GM19395 (cell line): ENCODE data around the gene MAGEA9.
"Not testable (repeated sequence)": the region's sequence is repeated elsewhere in the genome, so short reads cannot be mapped to it uniquely, and the experiment has no call there.

Experiments
- ATAC-seq: cut with Tn5 transposase; IDR thresholded peaks from one replicate; pipeline ENCODE4 v1.9.1; 2021; ENCODE audit warnings: mild to moderate bottlenecking, moderate library complexity; ENCODE audit not compliant: unreplicated experiment

MAGEA9 gene, protein sequence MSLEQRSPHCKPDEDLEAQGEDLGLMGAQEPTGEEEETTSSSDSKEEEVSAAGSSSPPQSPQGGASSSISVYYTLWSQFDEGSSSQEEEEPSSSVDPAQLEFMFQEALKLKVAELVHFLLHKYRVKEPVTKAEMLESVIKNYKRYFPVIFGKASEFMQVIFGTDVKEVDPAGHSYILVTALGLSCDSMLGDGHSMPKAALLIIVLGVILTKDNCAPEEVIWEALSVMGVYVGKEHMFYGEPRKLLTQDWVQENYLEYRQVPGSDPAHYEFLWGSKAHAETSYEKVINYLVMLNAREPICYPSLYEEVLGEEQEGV

DNA sequence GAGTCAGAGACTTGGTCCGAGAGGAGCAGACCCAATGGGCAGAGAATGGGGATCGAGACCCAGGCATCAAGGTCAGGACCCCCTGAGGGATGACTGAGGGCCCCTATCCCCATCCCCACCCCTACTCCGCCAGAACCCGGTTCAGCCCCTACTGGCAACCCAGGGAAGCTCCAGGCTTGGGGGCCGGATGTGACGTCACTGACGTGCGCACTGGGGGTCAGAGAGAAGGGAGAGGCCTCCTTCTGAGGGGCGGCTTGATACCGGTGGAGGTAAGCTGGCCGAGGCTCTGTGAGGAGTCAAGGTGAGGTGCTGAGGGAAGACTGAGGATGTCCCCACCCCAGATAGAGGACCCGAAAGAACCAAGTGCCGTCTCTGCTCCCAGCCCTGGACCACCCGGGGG, at the start of gene MAGEA9:
Gene MAGEA9, plus strand, starts transcription at position 204 of the 400 bp plus-strand sequence. CDS start 4,281 bp downstream, outside the sequence.
- ATAC-seq: not testable (repeated sequence)

DNA sequence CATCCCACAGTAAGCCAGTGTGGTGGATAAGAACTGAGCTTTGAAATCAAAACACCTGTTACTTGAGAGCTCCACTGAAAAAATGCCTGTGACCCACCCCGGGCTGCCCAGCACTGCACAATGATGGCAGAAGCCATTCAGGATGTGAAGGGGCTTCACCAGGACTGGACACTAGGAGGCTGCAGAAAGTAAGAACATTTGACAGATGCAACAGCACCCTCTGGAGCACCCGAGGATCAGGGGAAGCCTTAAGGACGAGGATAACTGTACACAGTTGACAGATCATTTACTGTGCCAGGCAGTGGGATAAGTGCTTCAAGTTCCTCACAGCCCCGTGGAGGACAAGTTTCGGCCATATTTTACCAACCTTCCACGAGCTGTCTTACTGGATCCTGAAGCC, 39.5 kb upstream of the MAGEA9 start:
- not testable (repeated sequence) for ATAC-seq

DNA sequence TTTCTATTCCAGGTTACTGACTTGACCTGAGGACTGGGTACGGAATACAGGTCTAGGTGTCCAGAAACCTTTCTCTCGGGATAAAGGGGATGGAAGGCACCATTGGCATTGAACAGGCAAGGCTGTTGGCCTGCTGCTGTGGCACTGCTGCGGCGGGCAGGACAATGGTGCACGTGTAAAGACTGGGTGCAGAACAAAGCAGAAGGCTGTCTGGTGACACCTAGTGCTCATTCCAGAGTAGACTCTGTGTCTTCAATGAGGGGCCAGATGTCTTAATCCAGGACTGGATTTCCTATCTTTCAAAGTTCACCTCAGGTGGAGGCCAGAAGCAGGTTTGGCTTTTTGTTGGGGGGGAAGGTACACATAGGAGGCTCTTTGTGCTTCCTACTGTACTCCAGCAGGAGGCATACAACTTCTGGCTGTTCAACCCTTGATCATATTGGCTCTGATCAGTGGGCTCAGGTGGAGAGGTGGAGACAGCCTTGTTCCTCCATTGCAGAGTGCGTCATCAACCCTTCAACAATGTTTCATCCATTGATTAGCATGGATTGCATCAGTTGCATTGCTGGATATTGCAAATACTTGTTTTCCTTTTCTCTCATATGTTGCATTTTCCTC, 35.2 kb upstream of the MAGEA9 start:
- not testable (repeated sequence) for ATAC-seq

DNA sequence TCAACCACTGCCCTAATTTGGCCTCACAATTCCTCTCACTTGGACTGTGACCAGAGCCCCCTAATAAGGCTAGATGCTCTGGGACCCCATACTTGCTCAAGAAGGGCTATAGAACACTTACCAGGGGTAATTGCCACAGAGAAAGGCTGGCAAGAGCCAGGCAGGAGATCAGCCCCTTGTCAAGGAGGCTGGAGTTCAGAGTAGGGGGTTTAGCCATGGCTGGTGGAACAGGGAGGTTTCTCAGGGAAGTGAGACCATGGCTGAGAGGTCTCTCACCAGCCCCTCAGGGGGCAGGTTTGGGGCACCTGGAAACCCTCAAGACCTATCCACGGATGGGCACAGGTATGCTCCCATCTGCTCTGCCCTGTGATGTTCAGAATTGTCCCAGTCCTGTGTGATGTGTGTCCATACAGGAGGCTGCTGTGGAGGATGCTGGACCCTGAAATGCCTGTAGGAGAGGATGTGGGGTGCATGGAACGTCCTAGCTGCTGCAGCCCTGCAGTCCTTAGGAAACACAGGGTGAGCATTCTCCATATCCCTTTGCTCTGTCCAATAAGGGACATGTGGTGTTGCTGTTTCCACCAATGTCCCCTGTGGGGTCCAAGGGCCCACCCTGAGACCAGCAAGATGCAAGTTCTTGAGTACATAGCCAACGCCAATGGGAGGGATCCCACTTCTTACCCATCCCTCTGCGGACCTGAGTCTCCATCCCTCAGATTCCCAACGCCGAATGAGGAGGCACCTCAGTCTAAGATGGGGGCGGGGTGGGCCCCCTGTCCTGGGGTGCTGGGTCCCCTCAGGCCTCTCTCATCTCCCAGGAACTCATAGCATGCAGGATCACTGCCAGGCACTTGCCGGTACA, 24.3 kb upstream of the MAGEA9 start:
- ATAC-seq: no peak

DNA sequence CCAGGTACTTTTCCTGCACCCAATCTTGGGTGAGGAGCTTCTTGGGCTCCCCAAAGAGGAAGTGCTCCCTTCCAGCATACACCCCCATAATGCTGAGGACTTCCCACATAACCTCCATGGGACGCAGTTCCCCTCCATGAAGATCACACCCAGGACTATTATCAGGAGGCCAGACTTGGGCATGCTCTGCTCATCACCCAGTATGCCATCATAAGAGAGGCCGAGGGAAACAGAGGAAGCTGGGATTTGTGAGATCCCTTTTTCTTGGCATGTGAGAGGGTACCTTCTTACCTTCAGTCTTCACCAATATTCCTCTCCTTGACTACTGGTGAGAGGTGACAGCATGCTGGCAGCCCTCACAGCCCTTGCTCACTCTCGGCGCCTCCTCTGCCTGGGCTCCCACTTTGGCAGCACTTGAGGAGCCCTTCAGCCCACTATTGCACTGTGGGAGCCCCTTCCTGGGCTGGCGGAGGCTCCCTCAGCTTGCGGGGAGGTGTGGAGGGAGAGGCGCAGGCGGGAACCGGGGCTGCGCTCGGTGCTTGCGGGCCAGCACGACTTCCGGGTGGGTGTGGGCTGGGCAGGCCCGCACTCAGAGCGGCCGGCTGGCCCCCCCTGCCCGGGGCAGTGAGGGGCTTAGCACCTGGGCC, 23.5 kb upstream of the MAGEA9 start:
- no peak for ATAC-seq

DNA sequence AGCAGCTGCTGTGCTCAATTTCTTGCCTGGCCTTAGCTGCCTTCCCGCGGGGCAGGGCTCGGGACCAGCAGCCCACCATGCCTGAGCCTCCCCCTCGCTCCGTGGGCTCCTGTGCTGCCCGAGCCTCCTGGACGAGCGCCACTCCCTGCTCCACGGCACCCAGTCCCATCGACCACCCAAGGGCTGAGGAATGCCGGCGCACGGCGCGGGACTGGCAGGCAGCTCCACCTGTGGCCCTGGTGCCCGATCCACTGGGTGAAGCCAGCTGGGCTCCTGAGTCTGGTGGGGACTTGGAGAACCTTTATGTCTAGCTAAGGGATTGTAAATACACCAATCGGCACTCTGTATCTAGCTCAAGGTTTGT, 23.0 kb upstream of the MAGEA9 start:
- not testable (repeated sequence) for ATAC-seq

DNA sequence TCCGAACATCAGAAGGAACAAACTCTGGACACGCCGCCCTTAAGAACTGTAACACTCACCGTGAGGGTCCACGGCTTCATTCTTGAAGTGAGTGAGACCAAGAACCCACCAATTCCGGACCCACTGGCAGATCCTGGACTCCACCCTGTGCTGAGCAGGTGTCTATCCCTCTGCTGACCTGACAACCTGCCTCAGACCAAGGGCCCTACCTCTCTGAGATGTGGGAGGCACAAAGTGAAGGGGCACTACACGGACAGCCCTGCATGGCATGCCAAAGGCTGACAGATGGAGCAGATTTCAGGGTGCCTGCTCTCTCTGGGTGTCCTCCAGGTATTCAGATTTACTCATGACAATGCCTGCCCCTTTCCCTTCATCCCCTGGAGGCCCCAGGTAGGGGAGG, 21.9 kb upstream of the MAGEA9 start:
- ATAC-seq: no peak

DNA sequence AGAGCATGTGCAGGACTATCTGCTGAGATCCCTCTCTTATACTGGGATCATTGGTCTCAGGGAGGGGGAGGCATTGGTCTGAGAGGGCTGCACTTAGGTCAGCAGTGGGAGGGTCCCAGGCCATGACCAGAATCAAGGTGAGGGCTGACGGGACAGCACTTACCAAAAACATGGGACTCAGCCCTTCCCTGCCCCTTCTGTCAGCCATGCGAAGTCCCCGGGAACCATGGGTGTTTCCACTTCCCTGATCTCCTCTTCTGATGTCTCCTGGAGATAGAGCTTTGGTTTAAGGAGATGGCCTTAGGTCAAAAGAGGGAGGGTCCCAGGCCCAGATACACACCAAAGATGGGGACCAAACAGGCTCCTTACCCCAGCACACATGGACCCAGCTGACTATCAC, 20.8 kb upstream of the MAGEA9 start:
- ATAC-seq: no peak

DNA sequence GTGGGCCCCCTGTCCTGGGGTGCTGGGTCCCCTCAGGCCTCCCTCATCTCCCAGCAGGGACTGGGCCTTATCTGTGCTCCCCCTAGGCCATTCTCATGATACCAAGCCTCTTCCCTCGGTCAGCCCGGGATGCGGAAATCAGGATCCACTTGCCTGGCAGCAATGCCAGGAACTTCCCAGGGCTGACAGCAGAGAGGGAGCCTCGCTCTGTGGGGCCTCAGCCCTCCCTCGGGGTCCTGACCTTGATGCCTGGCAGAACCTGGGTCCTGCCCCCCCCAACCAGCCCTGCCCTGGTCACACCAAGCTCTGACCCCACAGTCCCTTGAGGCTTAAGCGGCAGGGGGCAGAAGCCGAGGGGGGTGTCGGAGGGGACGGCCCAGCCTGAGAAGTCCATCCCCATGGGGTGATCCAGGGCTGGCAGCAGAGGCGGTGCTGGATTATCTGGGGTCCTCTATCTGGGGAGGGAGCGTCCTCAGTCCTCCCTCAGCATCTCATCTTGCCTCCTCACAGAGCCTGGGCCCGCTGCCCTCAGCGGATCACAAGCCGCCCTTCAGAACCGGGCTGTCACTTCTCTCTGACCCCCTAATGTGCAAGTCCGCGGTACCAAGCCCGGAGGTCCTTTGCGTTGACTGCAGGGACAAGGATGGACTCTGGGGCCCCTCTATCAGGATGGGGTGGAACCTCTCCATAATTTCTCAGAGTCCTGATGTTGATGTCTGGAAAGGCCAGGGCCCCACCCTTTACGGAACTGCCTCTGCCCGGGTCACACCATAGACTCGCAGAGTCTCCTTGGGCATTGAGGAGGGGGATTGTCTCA, 19.7 kb upstream of the MAGEA9 start:
- ATAC-seq: not testable (repeated sequence)

DNA sequence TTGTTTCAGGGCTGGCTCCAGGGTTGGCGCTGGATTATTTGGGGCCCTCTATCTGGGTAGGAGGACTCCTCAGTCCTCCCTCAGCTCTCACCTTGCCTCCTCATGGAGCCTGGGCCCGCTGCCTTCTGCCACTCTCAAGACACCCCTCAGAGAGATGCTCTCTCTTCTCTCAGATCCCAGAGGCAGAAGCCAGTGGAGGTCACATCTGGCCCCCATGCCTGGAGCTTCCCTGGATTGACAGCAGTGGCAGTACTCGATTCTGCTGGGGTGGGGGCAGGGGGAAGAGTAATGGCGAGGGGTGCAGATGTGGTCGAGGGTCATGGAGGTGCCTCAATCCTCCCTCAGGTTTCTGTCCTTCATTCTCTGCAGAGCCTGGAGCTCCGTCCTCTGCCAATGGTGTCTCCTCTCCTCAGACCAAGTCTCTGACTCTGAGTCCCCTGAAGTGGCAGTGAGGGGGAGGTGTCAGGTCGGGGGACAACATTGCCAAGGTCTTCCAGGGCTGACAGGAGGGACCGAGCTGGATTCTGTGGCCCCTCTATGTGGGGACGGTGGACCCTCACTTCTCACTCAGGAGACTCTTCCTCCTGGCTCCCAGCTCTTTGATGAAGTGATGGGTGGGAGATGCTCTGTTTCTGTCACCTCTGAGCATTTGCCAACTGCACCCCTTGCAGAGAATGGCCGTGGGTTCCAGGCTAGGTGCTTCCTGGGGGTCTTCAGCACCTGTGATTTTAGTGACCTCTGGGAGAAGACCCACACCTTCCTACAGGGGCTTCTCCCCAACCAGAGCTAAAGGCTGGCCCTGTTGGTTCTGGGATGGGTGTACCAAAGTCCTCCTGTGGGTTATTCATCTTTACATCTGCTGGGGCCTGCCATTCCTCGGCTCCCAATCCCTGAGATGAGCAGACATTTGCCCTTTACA, 18.8 kb upstream of the MAGEA9 start:
- no peak for ATAC-seq

DNA sequence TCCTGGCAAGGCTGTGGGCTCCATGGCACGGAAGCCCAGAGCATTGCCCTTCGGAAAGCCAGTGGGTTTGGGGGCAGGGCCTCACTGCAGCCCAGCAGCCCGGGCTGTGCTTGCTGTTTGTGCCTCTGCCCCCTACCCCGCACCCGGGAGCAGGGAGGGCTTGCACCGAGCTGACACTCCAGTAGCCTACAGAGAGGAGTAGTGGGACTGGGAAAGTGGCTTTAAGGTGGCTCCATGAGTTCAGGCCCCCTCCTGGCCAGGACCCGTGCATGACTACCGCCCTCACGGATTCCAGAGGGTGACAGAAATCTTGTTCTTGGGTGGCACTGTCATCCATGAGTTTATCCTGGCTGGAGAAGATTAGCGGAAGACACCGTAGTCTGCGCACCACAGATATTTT, 11.4 kb upstream of the MAGEA9 start:
- ATAC-seq: not testable (repeated sequence)

DNA sequence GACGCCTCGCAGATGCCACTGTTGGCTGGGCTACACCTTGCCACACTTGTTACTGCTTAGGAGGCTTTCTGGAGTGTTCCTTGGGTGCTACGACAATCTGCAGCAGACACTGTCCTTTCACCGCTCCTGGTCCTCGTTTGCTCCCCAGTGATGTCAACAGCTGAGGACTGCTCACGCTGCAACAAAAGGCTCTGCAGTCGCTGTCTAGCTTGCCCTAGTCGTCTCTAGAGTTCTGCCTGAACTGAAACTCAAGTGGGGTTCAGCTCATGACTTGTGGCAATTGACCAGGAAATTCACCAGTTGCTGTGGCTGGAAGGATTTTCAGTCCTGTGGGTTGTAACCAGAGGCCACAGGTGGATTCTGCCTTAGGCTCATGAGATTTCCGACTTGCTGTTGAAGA, 8.7 kb upstream of the MAGEA9 start:
- not testable (repeated sequence) for ATAC-seq

DNA sequence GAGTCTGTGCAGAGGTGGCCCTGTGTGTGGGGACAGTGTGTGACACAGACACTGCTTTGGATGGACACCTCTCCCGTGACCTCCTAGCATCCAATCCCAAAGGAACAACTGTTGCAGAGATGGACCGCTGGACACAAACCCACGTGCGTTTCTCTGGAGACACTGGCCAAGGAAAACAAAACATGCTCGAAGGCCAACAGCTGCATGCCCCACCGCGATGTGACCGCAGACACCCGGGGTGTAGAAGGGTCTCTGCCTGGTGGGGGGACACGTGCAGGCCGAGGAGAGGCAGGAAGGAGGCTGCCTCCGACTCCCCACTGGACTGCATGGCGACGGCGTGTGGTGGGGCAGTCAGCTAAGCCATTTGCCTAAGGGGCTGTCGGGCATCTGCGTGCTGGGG, 8.0 kb upstream of the MAGEA9 start, which contains the start of gene HSFX1:
Gene HSFX1, plus strand, starts transcription at position 301 of the 400 bp plus-strand sequence. CDS start 614 bp downstream, outside the sequence.
- not testable (repeated sequence) for ATAC-seq

DNA sequence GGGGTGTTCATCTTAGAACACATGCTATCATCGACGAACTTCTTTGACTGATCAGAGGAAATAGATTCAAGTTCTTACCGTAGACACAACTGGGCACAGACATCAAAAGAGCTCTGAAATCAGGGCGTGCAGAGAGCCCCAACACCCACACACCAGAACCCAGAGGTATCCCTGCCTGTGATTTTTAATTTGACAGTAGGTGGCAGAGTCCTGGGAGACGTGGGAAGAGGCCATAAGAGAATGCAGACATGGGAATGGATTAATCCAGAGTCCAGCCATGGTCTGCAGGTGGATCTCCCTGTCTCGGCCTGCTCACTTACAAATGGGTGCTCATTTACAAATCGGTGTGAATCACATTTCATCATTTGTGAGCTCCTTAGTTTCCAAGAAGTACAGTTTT, 3.7 kb upstream of the MAGEA9 start:
- not testable (repeated sequence) for ATAC-seq

DNA sequence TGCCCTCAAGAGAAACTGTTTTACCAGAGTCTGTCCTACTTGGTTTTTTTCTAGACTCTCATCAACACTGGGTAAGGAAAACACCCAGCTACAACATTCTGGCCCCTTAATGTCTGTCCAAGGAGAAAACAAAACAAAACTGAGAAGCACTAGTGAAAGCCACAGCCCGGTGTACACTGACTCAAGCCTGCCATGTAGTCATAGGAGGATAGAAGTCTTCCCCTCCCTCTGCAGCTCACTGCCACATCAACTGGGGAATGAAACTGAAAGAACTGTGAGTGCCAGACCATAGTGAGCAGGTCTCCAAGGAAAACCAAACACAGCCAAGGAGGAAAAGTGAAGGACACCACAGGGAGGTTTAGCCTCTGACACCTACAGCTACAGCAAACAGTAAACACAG, 13.8 kb downstream of the MAGEA9 start:
- peak; percentile 99 for ATAC-seq

DNA sequence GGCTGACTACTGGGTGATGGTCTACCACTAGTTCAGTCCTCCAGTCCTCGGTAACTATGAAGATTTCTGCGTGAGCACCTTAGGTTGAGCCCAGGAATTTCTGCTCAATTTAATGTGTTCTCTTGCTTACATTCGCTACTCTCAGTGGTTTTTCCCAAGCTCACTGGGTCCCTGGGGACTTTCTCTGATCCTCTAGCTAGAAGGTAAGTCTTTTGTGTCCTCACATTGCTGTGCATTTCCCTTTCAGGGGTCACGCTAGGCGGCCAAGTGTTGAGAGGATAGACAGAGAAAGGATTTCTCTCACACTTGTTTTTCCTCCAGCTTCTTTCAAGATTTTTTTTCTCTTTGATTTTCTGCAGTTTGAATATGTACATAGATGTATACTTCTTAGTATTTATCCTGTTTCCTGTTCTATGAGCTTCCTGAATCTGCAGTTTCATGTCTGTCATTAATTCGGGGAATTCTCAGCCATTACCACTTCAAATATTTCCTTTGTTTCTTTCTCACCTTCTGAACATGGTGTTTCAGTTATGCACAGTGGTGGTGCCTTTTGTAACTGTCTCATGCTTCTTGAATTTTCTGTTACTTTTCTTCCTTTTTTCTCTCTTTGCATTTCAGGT, 17.5 kb downstream of the MAGEA9 start:
- ATAC-seq: no peak

DNA sequence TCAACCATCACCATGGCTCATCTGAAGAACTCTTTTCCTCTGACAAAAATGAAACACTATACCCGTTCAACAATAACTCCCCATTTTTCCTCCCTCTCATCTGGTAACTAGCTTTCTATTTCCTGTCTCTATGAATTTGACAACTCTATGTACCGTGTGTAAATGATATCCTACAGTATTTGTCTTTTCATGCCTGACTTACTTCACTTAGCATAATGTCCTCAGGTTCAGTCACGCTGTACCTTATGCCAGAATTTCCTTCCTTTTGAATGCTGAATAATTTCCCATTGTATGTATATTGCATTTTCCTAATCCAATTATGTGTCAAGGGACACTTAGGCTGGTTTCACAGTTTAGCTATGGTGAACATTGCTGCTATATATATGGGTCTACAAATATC, 18.2 kb downstream of the MAGEA9 start:
- ATAC-seq: no peak

DNA sequence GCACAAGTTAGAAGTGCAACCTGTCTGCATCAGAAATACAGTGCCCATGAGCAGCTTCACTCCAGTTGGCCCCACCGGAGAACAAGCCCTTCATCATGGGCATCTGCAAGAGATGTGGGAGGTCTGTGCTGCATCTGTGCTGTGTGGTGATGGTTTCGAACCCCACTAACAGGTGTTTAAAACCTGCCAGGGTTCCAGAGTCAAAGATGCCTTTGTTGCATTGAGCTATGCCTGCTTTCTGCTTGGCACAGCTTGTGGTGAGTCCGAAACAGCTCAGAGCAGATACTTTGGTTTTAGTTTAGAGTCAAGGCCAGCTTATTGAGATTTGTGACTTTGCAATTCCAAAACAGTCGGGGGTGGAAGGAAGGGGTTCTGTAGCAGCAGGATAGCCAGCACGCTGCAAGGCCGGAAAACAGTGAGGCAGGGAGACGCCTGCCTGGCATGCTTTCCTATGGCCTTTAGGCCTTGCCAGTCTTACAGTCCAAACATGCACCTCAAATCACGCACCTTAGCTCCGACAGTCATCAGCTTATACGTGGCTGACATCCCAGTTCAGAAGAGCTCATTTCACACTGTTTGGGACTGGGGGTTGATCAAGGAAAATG, 21.8 kb downstream of the MAGEA9 start:
- ATAC-seq: no peak
